Stimulated activated CD8-positive, alpha-beta memory T cell treated with anti-CD3 and anti-CD28 coated beads, Interleukin-7, amount 100 ng/mL, for 4 hours (primary cell): ENCODE results near the gene CD2BP2.
"Not testable (repeated sequence)": the region's sequence is repeated elsewhere in the genome, so short reads cannot be mapped to it uniquely, and the experiment has no call there.

Experiments used
- DNase-seq, 2 donors: peaks; one replicate each; pipeline ENCODE4 v3.0.0-alpha.2; 2020; ENCODE audit warnings: low read depth in 2 of 2

CD2BP2 gene

DNA sequence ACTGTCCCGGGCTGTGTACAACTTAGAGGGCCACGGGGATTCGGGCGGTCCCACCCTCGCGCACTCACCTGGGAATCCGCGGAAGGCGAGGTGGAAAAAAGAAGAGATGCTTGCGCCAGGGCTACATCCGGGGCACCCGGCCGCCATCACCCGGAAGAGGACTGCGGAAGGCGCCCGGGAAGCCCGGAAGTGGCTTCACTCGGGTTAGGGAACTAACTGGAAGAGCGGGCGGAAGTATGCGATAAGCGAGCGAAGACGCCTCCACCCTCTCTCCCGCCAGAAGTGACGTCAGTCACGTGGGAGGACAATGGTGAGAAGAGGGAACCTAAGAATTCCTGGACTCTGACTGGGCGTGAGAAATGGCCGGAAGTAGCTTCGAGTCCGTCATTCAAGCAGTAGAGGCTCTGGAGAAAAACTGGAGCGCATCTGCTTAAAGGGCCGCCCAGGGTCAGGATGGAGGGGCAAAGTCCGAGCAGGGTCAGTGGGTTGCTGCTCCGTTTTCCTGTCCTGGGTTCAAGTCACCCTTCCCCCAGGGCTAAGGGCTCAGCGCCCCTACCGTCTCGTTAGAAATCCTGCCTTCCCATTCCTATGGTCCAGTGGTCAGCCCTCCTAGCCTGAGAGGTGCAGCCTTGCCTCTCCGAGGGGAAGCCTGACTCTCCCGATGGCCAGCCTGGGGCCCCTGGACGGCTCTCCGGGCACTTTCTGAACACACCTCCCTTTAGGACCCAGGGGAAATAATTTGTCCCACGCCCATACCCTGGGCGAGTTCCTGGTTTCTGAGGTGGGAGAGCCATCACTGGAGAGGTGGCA is at the start of gene CD2BP2:
Gene CD2BP2 (minus strand): TSS at position 165 of the 810 bp plus-strand sequence. CDS start 627 bp downstream, outside the sequence.
- DNase-seq, result peak; percentile 76 to 88

GRCh38 chr16:30401768-30402425 is 46.8 kb upstream of the CD2BP2 start:
- DNase-seq, result no peak

DNA sequence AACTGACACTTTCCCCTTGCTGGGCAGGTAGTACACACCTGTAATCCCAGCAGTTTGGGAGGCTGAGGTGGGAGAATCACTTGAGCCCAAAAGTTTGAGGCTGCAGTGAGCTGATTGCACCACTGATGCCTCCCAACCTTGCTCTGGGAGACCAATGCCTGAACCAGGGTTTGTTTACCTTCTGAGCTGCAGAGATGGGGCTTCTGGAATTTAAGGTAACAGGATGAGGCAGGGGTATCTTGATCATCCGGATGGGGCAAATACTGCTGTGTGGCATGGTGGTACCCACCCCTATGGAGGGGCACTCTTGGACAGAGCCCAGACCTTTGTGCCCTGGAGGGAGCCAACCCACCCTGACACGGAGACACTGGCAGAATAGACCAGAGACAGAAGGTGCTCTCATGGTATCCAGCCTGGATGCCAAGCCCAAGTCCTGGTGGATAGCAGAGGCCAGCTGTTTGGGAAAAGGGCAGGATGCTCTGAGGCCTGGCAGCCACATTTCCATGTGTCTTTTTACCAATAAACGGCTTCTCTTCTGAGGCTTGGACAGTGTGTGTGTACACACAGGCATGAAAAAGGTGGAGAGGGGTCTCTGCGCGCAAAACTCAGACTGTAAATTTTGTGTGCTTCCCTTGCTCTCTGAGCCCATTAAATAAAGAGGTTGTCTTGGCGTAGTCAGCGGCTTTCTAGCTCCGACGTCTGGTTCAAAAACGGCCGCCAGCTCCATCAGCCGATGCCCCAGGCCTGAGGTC is 44.5 kb upstream of the CD2BP2 start:
- no peak for DNase-seq

- no peak for DNase-seq
Measured at GRCh38 chr16:30398661-30399434, 43.7 kb upstream of the CD2BP2 start.

- no peak for DNase-seq
Measured at GRCh38 chr16:30397776-30398660, 42.9 kb upstream of the CD2BP2 start.

- DNase-seq, result no peak
Measured at GRCh38 chr16:30397056-30397455, 41.9 kb upstream of the CD2BP2 start.

DNA sequence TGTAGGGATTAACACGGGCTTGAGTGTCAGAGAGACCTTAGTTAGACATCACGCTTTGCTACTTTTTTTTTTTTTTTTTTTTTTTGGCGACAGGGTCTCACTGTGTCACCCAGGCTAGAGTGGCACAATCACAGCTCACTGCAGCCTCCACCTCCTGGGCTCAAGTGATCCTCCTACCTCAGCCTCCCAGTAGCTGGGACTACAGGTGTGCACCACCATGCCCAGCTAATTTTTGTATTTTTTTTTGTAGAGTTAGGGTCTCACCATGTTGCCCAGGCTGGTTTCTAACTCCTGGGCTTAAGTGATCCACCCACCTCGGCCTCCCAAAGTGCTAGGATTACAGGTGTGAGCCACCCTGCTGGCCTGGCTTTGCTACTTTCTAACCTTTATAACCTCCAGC is 41.5 kb upstream of the CD2BP2 start:
- not testable (repeated sequence) for DNase-seq

DNA sequence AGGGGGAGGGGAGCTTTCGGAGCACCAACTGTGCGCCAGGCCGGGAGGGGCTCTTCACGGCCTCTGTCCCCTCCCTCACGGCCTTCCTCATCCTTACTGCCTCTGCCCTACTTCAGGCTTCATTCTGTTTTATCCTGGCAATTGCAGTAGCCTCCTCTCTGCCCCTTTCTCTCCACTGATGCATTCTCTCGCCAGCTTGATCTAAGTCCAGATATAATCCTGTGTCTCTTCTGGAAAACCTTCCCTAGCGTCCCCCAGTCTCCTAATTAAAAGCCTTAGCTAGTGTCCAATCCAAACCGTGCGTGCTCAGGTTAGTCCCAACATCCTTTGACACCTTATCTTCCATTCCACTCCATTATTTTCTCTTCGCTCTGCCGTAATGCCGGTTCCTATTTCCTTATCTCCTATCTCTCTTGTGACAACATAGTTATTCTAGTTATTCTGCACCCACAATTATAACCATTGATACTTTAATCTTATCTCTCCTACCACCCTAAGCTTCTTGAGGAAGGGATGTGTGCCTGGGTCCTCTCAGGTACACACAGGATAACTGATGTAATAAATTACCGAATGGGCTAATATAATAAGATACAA is 41.0 kb upstream of the CD2BP2 start:
- DNase-seq, result no peak

DNA sequence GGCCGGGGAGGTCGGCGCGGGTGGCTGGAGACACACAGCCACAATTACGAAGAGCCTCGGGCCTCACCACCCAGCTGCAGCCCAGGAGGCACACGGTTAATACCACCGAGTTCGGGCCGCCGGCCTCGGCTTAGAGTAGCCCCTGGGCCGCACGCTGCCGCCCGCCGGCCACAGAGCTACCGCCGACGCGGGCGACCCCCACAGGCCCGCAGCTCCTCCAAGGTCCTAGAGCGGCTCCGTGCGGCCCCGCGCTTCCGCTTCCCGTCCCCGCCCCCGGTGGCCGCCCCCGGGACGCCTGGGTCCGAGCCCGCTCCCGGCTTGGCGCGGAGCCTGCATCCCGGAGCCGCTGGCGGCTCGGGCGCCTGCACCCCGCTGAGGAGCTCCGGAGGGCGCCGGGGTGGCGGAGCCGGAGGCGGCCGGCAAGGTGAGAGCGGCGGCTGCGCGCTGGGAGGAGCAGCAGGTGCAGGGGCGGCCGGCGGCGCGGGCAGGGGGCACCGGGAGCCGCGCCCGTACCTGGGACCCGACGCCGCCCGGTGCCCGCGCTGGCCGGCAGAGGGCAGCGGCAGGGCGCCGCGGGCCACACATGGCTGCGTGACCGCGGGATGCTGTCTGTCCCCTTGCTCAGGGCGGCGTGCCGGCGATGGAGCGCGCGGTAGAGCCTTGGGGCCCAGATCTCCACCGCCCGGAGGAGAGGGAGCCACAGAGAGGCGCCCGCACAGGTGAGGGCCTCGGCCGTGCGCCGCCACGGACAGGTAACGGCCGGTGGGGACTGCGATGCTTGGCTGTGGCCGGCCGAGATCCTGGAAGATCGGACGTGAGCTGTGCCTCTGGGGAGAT is 40.3 kb upstream of the CD2BP2 start, which contains the start of gene ZNF48:
Gene ZNF48 (plus strand): TSS at position 266 of the 837 bp plus-strand sequence. CDS start 375 bp downstream, at position 641.
- DNase-seq, result peak in 1 of 2 donors; percentile 60

DNA sequence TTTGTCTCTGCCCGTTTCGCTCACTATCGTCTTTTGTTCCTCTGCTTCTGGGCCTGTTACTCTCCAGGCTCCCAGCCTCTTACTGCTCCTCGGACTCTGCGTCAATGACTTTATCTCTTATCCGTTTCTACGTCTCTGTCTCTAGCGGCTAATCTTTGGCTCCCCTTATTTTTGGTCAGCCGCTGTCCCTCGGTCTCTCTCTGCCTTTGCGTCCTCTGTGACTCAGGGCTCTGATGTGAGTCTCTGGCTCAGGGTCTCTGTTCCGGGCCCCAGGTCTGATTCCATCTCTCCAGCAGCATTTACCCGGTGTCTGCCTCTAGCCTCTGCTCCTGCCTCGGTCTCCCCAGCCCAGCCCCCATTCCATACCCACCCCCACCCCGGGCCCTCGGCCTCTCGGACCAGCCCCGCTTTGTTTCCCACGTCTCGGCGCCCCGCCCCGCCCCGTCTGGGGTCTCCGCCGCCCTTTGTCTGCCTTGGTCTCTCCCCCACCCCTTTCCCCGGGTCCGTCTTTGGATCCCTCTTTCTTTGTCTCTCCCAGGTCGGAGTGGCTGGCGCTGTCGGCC is 39.6 kb upstream of the CD2BP2 start:
- no peak for DNase-seq

GRCh38 chr16:30383521-30383920 is 28.4 kb upstream of the CD2BP2 start:
- no peak for DNase-seq

DNA sequence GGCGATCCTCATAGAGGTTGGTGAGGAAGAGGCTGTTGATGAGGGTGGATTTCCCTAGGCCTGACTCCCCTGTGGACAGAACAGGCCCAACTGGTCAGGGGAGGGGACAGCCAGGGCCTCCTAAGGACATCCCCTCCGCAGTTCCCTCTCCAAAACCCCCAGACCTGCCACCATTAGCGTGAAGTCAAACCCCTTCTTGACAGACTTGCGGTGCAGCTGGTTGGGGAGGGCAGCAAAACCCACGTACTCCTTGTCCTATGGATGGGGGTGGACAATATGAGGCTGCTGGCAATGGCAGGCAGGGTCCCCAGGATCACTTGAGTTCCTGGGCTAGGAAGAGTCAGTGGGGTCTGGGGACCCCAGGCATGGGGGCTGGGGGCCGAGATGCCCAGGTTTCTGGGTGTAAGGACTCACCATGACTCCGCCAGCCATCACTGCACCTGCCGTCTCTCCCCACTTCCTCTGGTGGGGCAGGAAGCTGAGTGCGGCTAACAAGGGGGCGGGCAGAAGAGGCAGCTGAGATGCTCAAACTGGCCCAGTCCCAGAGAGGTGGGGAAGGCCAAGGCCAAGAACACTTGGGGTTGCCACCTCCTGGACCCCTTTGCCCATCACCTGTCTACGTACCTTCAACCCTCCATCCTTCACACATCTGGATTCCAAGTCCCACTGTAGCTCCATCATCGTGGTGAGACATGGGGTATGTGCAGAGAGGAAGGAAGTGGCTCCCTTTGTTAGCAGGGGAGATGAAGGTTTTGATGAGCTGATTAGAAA is 27.2 kb upstream of the CD2BP2 start, which contains the start of gene SEPTIN1:
Gene SEPTIN1 (minus strand): TSS at position 451 of the 771 bp plus-strand sequence. CDS start 19 bp downstream, at position 432.
- DNase-seq, result peak; percentile 63 to 71

- DNase-seq, result no peak
Measured at GRCh38 chr16:30381291-30382041, 26.4 kb upstream of the CD2BP2 start.

DNA sequence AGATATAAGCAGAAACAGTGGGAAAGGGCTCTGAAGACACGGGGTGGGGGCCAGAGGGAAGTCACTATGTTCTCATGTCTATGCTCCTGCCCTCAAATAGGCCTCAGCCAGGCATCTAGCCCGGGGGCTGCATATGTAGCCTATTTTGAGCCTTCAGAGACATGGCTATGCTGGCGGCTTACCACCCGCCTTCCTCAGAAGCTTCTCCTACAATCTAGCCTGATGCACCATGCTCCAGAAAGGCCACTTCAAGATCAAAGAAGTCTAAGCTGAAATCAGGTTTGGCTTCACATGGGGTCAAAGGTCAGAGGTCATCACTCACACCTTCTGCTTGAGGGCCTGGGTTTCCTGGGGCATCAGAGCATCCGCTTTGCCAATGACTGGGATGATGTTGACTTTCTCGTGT is 25.7 kb upstream of the CD2BP2 start:
- DNase-seq, result no peak

- DNase-seq, result no peak
Measured at GRCh38 chr16:30380072-30380802, 25.1 kb upstream of the CD2BP2 start.

DNA sequence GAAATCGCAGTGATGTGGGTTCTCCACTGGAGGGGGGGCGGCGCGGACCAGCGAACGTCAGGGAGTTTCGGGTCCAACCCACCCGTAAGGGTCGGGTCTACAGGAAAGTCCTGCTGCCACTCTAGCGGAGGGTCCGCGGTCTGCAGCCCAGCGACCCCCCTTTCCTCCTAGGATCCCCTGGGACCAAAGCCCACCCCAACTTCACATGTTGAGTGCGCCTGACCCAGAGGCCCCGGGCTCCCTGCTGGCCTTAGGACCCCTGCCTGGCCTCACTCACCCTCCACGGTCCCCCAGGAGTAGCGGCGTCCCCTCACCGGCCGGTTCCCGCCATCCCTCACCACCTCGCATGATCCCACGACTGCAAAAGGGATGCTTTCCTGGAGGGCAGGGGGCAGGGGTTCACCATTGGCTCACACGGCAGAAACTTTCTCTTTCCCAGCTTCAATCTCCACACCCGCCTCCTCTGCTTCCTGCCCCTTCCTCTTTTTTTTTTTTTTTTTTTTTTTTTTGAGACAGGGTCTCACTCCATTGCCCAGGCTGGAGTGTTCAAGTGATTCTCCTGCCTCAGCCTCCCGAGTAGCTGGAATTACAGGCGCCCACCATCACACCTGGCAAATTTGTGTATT is 24.2 kb upstream of the CD2BP2 start:
- no peak for DNase-seq
